AG09319 (cell line): ENCODE results near the gene DACH1.
"Not testable (repeated sequence)": the region's sequence is repeated elsewhere in the genome, so short reads cannot be mapped to it uniquely, and the experiment has no call there.

ENCODE experiments used
- DNase-seq: peaks from one replicate; pipeline ENCODE4 v3.0.0-alpha.2; 2010; ENCODE audit warnings: low read depth; ENCODE audit errors: extremely low read depth
- TF ChIP-seq, protein P1 (sequence below): IDR thresholded peaks from 2 replicates; pipeline ENCODE4 v1.5.1; 2011; ENCODE audit warnings: low read depth, mild to moderate bottlenecking, inconsistent platforms, low read length, moderate library complexity

DACH1 gene

GRCh38 chr13:71867131-71867814 lies at the start of gene DACH1:
Gene DACH1 (minus strand): TSS chr13:71867204.
- TF ChIP-seq, protein P1, sequence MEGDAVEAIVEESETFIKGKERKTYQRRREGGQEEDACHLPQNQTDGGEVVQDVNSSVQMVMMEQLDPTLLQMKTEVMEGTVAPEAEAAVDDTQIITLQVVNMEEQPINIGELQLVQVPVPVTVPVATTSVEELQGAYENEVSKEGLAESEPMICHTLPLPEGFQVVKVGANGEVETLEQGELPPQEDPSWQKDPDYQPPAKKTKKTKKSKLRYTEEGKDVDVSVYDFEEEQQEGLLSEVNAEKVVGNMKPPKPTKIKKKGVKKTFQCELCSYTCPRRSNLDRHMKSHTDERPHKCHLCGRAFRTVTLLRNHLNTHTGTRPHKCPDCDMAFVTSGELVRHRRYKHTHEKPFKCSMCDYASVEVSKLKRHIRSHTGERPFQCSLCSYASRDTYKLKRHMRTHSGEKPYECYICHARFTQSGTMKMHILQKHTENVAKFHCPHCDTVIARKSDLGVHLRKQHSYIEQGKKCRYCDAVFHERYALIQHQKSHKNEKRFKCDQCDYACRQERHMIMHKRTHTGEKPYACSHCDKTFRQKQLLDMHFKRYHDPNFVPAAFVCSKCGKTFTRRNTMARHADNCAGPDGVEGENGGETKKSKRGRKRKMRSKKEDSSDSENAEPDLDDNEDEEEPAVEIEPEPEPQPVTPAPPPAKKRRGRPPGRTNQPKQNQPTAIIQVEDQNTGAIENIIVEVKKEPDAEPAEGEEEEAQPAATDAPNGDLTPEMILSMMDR = no peak
- DNase-seq = peak; percentile 3

GRCh38 chr13:71913717-71914116 lies 46.7 kb upstream of the DACH1 start:
- no peak for DNase-seq
- TF ChIP-seq, protein P1 = no peak

GRCh38 chr13:71912524-71912923 lies 45.5 kb upstream of the DACH1 start:
- TF ChIP-seq, protein P1 = no peak
- no peak for DNase-seq

DNA sequence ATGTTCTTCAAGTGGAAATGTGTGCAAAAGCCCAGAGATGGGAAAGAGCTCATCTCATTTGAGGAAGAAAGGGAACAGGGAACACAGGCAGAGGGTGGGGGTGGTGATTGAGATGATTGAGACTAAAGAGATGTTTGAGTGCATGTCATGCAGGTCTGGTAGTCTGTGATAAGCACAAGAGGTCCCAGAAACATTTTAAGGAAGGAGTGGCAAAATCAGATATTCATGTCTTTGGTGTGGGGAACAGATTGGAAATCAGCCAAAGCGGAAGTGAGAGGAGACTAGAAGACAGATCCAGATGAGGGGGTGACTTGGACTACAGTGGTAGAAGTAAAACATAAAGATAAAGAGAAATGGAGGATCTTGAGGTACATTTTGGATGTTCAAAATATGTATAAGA lies 39.4 kb upstream of the DACH1 start:
- TF ChIP-seq, protein P1 = no peak
- DNase-seq = no peak

- TF ChIP-seq, protein P1 = no peak
- no peak for DNase-seq
Measured at GRCh38 chr13:71902676-71903075, 35.7 kb upstream of the DACH1 start.

GRCh38 chr13:71893506-71893905 lies 26.5 kb upstream of the DACH1 start:
- DNase-seq = not testable (repeated sequence)

GRCh38 chr13:71886880-71887279 lies 19.9 kb upstream of the DACH1 start:
- TF ChIP-seq, protein P1 = no peak

DNA sequence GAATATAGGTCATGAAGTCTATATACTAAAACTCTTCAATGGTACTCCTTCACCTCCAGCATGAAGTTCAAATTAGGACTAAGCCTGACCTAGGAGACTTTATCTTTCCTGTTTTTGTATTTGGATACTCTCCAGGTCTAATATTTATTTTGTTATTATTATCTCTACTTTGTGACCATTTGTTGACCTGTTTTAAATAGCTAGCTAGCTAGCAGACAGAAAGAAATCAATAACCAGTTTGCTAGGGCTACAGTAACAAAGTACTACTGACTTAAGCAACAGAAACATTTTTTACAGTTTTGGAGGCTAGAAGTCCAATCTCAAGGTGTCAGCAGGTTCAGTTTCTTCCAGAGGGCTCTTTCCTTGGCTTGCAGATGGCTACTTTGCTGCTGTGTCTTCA lies 15.1 kb upstream of the DACH1 start:
- TF ChIP-seq, protein P1 = no peak
- no peak for DNase-seq

More at GRCh38 chr13:71886880-71887279, 19.9 kb upstream of the DACH1 start:
- no peak for DNase-seq
